Measurements from ENCODE around the gene TAL1. TPM values are rescaled to one million over a fixed set of nuclear protein-coding genes. Genes with fewer than 3 reads are reported as not detected.
"Not testable (repeated sequence)": the region's sequence is repeated elsewhere in the genome, so short reads cannot be mapped to it uniquely, and the experiment has no call there.

The TAL1 gene
- 0.12 TPM in 1 of 2 replicates, not detected in the other for total RNA-seq (2014; rRNA removed; shearing (Covaris generic))
- polyA plus RNA-seq (2014; cell fraction: nucleus; rRNA removed), result not detected in 2 replicates

DNA sequence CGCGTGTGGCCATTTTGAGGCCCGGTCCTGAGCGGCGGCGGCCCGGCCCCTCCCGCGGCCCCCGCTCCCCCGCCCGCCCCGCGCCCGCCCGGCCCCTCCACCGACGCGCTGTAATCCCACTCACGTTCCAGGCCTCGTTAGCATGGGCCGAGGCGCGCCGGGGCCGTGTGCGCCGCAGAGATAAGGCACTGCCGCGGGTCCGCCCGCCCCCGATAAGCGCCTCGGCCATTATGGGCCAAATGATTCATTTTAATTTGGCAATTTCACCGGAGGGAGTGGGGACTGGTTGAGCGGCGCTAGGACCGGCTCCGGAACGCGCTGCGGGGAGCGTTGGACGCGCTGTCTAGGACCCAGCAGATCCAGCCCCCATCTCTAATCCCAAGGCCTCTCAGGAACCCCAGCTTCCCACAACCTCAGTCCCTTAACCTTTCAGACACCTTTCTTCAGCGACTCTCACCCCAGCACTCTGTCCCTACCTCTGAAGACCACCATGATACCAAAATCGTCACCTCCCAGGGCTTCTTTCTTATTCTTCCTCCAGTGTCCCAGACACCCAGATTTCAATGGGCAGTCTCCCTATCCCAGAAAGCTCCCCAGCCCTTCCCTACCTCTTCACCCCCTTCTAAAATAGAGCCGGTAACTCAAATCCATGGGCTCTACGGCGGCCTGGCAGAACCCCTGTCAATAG lies at the start of gene TAL1:
TAL1 (minus strand) TSS at position 39 of the 688 bp plus-strand sequence. CDS start 6,337 bp downstream, outside the sequence.
- no peak for DNase-seq (ENCODE audit: extremely low read depth, low read depth)

DNA sequence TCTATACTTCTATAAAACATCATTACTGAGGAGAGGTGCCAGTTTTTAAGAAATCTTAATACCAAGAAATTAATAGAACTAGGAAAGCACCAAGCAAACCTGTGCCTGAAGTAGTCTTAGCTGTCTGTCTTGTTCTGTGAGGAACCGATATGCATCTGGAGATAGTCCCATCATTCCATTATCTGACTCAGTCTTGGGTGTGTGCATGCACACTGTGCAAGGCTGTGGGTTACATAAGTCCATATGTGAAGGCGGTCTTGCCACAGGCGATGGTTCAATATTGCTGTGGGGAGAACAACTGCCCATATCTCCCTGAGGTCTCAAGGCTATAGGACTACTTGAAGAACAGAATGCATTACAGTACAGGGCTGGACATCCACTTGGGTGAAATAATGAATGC lies 48.1 kb upstream of the TAL1 start:
- no peak for DNase-seq (ENCODE audit: extremely low read depth, low read depth)

DNA sequence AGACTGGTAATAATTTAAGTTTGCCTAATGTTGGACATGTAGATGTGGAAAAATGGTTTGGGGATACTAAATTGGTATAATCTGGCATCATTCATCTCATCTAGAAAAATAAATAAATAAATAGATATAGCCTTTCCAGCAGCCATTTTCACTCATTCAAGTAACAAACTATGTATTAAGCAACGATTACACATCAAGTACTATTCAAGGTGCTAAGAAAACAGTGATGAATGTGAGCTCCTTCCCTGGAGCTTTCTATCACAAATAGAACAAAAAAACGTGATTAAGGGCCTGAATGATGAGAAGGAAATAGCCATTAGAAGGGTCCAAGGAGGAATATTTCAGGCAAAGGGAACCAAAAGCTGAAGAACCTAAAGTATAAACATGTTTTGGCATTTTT lies 44.8 kb upstream of the TAL1 start:
- DNase-seq (ENCODE audit: extremely low read depth, low read depth), result no peak

DNA sequence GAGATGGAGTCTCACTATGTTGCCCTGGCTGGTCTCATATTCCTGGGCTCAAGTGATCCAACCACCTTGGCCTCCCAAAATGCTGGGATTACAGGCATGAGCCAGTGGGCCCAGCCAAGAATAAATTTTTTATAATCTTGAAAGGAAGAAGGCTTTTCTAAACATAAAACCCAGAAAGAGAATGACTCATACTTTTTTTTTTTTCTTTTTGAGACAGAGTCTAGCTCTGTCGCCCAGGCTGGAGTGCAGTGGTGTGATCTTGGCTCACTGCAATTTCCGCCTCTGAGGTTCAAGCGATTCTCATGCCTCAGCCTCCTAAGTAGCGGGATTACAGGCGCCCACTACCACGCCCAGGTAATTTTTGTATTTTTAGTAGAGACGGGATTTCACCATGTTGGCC lies 43.8 kb upstream of the TAL1 start:
- not testable (repeated sequence) for DNase-seq (ENCODE audit: extremely low read depth, low read depth)

DNA sequence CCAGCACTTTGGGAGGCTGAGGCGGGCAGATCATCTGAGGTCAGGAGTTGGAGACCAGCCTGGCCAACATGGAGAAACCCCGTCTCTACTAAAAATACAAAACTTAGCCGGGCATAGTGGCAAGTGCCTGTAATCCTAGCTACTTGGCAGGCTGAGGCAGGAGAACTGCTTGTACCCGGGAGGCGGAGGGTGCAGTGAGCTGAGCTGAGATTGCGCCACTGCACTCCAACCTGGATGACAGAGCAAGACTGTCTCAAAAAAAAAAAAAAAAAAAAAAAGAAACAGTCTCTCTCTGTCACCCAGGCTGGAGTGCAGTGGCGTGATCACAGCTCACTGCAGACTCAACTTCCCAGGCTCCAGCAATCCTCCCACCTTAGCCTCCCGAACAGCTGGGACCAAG lies 33.5 kb upstream of the TAL1 start:
- not testable (repeated sequence) for DNase-seq (ENCODE audit: extremely low read depth, low read depth)

DNA sequence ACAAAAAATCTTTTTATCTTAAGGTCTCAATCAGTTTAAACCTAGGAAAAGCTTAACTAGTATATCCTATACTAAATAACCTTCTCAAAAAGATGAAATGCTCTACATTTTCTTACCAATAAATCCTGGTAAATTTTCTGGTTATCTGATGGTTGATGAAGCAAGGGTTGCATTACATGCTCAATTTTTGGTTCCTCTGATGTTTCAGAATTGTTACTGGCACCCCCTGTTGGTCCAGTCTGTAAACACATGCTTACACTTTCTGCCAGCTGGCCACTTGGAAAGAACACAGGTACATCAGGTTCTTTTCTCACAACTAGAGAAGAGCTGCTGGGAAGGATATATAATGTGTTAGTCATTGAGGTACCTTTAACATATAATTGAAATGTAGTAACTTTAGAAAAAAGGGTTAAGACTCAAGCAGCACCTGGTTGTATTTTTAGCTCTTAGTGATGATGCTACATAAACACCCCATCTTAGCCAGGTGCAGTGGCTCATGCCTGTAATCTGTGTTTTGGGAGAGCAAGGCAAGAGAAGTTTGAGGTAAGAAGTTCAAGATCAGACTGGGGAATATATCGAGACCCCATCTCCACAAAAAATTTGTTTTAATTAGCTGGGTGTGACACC lies 30.9 kb upstream of the TAL1 start:
- DNase-seq (ENCODE audit: extremely low read depth, low read depth), result peak; percentile 29

DNA sequence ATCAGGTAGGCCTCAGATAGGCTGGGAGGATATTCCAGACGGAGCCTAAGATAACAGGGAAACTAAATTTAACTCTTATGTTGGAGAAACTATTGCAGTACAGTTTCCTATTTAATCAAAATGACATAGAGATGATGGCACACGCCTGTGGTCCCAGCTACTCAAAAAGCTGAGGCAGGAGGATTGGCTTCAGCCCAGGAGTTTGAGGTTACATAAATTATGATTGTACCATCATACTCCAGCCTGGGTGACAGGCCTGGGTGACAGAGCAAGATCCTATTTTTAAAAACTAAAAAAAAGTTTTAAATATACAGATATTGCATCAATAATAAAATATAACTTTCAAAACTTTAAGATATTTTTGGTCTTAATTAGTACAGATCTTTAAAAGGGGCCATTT lies 25.2 kb upstream of the TAL1 start:
- no peak for DNase-seq (ENCODE audit: extremely low read depth, low read depth)

DNA sequence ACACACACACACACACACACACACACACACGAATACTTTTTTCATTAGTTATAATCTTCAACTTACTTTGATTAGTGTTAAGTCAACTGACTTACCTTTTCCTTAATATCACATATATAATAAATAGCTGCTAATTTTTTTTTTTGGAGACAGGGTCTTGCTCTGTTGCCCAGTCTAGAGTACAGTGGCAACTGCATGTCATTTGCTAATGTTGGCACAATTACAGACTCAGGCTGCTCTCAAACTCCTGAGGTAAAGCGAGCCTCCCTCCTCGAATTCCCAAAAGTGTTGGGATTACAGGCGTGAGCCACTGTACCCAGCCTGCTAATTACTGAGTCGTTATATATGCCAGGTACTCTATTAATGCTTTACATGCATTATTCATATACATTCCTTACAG lies 20.8 kb upstream of the TAL1 start:
- no peak for DNase-seq (ENCODE audit: extremely low read depth, low read depth)

DNA sequence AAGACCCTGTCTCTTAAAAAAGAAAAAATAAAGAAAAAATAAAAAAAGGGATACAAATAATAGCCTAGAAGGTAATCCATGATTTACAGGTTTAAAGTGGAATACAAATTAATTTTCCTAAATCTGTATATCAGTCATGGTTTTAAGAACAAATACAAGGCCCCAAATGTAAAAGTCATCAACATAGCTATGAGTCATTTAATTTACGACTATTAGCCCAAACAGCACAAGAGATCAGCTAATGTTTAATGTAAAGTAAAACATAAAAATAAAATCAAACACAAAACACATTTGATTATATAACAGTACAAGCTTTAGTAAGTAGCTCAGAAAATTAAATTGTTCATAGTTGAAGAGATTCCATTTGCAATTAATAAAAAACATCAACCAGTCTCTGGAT lies 20.3 kb upstream of the TAL1 start:
- no peak for DNase-seq (ENCODE audit: extremely low read depth, low read depth)

DNA sequence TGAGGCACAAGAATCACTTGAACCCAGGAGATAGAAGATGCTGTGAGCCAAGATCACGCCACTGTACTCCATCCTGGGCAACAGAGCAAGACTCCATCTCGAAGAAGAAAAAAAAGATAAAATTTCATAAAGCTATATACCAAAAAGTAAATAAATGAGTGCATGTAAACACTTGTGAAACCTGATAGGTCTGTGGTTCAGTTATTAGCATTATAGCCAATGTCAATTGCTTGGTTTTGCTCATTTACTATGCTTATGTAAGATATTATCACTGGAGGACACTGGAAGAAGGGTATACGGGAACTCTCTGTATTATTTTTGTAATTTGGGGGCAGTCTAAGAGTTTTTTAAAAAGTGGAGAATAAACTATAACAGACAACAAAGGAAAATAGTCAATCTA lies 17.7 kb upstream of the TAL1 start:
- DNase-seq (ENCODE audit: extremely low read depth, low read depth), result no peak

DNA sequence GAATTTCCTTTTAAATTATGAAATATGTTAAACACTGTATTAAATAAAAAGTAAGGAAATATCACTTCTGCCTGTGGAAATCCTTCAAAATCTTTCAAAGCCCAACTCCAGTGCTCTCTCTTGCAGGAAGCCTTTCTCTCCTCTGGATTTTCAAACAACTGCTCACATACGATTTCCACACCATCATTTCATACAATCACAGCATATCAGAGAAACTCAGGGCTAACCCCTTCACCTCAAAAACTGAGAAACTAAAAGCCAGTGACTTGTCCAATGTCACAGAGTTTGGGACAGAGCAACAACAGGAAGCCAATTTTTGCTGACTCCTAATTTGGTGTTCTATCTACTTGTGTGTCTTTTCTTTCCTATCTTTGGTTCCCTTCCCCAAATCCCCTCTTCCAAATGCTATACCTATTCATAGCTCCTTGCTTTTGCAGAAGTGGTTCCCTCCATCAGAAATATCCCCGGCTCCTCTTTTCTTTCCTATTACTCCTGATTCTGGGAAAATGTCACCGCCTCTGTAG lies 12.4 kb upstream of the TAL1 start:
- DNase-seq (ENCODE audit: extremely low read depth, low read depth), result no peak

DNA sequence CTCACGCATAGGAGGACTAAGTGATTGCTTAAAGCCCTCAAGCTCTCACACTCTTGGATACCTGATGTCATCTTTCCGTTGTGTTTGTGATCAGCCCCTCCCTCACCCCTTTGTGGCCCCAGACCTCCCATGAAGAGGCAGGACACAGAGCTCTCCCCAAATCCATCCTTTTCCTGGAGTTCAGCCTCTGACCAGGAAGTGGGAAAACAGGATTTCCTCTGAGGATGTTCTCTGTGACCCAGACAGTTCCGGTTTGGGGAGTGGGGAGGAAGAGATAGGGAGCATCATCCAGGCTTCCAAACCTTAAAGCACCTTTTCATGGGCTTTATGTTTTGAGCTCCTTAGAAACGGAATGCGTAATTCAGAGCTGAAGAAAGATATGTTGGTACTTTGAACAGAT lies 11.9 kb upstream of the TAL1 start:
- DNase-seq (ENCODE audit: extremely low read depth, low read depth), result no peak

DNA sequence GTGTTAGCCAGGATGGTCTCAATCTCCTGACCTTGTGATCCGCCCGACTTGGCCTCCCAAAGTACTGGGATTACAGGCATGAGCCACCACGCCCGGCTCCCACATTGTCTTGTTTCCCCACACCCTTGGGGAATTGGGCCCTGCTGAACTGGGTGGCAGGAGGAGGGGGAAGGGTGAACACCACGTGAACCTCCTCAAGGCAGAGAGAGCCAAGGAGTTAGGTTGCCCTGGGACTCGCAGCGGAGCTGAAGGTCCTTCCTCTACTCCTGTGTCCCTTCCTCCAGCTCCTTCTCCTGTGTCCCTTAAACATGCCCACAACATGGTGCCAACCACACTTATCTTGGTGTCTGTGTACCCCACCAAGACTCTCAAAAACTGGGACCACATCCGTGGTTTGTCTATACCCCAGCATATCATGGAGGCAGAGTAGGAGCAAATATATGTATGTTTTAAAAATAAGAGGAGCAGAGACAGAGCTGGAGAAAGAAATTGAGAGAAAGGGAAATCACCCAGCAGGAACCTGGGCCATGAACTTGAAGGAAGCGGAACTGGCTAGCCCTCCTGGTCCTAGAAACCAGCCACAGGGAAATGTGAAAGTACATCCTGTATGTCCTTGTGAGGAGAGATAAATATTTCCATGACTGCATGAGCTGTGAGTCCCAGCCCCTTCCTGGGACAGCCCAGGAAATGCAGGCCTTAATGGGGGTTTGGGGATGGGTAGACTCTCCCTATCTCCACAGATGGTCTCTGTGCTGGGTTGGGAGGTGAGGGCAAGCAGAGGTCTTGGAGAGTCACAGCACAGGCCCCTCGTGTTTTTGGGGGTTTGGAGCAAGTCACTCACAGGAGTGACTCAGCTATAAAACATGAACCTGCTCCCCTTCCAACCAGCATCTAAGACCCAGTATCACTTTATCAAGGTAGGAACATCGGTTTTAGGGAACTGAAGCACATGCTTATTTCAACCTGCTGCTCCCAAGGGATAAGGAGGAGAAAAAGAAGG lies 9.4 kb upstream of the TAL1 start:
- DNase-seq (ENCODE audit: extremely low read depth, low read depth), result no peak

DNA sequence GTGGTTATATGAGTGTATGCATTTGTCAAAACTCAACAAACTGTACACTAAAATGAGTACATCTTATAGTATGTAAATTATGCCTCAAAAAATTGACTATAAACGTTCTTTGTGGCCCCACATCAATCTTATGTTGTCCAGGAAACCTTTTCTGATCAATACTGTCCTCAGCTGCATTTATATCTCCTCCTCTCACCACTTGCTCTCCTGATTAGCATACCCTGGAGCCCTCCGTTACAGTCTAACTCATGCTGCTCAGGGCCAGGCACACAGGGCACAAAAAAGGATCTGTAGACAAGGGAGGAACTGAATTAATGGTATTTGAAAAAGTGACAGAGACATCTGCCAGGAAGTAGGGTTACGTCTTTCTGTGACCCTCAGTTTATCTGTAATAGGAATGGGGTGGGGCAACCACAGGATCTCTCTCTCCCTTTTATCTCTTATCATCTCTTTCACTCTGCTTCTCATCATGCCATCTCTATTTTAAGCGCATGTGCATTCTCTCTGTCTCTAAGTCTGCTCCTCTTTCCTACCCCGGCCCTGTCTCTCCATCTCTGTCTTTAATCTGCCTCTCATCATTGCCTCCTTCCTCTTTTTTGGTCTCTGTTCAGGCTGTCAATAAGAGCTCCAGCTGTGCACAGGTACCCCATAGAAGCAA lies 7.0 kb upstream of the TAL1 start:
- DNase-seq (ENCODE audit: extremely low read depth, low read depth), result no peak

DNA sequence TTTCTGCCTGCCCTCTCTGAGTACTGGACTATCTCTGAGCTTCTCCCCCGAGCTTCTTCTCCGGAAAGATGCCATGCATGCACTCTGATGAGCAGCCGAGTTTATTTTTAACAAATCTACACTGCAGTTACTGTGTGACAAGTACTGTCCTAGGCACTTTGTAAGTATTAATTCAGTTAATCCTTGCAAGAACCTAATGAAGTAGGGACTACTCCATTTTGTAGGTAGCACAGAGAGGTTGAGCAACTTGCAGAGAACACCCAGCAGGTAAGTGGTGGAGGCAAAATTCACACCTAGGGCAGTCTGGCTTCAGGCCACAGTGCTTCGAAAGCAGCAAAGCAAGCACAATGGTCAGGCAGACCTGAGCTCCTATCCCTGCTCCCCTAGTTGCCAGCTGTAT lies 3.8 kb upstream of the TAL1 start:
- no peak for DNase-seq (ENCODE audit: extremely low read depth, low read depth)

DNA sequence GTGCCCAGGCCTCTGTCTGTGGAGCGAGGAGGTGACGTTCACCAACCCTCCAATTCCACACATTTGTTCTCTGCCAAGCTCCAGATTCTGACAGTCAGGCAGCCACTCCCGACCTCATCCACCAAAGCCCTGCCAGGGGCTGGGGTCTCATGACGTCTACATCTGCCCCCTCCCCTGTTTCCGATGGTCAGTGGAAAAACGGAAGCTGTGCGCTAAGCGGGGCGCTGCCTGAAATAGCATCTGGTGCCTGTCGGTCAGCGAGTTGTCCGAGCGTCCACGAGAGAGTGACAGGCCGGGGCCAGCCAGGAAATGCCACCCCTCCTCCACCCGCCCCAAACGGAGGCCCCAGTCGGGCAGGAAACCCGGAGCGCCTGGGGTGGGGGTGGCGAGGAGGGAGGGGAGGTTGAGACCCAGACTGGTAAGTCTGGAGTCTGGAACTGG lies 3.2 kb upstream of the TAL1 start:
- no peak for DNase-seq (ENCODE audit: extremely low read depth, low read depth)

DNA sequence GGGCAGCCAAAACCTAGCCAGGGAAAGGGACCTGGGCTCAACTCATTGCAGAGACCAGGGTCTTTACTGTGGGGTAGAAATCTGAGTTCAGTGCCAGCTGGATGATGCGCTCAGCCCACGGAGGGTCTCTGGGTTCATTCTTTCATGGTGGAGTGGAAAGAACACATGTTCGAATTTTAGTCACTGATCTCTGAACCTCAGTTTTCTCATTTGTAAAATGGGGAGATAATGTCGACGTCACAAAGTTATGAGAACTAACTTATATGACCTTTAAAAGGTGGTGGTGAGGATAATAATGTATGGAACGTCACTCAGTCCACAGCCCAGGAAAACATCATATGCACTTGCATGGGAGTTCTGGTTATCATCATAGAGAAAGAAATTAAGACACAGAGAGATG lies 1.2 kb upstream of the TAL1 start:
- no peak for DNase-seq (ENCODE audit: extremely low read depth, low read depth)

DNA sequence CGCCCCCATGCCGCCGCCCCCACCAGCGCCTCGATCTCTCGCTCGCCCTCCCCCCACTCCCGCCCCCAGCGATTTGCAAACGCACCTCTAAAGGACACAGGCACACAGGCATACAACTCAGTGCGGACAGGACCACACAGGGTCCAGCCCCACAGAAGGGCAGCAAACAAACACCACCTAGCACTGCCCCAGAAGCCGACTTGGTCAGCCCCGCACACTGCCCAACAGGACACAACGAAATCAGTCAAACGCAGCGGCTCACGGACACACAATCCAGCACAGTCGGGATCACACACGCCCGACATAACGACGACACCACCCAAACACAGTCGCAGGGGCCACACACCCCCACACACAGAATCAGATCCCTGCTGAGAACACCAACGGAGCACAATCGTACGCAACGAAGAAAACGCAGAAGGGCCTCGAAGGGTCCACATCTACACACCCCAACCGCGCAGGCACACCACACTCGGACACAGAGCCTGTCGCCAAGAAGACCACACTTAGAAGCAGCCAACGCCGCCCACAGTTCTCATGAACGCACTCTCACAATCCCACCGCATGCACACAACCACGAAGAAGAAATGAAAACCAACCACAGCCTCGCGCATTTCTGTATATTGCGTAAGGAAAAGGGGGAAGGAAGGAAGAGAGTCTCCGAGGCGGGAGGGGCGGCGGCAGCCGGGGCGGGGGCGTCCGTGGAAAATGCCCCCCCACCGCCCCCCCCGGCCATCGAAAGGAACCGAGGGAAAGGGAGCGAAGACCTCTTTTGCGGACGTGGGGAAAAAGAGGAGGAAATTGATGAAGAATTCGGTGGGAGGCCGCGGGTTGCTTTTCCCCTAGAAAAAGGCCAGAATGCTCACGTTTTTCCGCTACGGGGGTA lies 481 bp downstream of the TAL1 start:
- DNase-seq (ENCODE audit: extremely low read depth, low read depth), result peak; percentile 3

DNA sequence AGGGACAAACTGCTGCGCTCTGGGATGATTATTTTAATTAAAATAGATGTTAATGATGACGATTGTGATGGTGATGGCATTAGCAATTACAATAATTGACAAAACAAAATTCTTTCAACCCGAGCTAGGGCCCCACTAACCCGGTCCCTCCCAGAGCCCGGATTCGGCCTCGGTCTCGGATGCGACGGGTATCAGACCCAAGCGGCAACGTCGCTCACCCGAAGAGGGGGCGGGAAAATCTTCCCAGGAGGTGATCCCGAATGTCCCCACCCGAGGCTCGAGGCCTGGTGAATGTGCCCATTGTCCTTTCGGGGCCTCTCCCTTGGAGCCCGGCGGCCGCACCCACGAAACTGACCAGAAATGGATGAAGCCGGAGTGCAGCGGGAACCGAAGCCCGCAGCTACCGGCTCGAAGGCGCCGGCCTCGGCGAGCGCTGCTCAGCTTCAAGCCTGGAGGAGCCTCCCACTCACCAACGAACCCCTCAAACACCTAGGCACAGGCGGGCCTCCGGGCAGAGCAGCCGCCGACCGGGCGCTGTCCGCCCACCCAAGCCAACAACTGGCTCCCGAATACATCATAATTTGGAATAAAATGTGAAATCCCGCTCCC lies 1.2 kb downstream of the TAL1 start:
- no peak for DNase-seq (ENCODE audit: extremely low read depth, low read depth)
